ENCODE data around the gene RAB44. TPM values are rescaled to one million over a fixed set of nuclear protein-coding genes. Genes with fewer than 3 reads are reported as not detected.

The RAB44 gene
- total and polyA plus RNA-seq, 9 of the 15 experiments (the other 6 are each of a cell fraction or from before 2014, with no cell fraction given) = not detected

GRCh38 chr6:36683656-36684446, 13.8 kb upstream of the RAB44 start:
- intact Hi-C loops (cut with micrococcal nuclease) = no loop called here
- peaks cover 26 to 33% of the 10 kb centered on the region in 2 experiments for H3K4me1 ChIP-seq (replicated peaks in 1 of 2; ENCODE audit: control insufficient read depth in 2 of 2, insufficient read depth in 2 of 2, low read length in 2 of 2)
- in situ Hi-C loops (cut with MboI) = loop anchor here (5.0 kb wide), 1 partner anchor 62 kb away; no protein-coding TSS in a partner anchor
- H3K9ac ChIP-seq (ENCODE audit: insufficient read depth in 1 of 2, low read depth in 2 of 2, low read length in 2 of 2) = peak overlapping the region in 1 of 2 experiments; percentile 57; a peak in 1 of 4 replicates
- H3K79me2 ChIP-seq (ENCODE audit: control insufficient read depth, insufficient read depth, low read length) = no peaks in the 10 kb centered on the region; the same call in 2 of the 3 replicates
- ATAC-seq (no peak), DNase-seq (ENCODE audit: extremely low read depth in 1 of 4, low spot score in 3 of 4) (no peak), FAIRE-seq (no peak)
- no peak overlapping the region for H3K4me3 ChIP-seq
- H2AFZ ChIP-seq (ENCODE audit: low read depth, low read length) = no peak overlapping the region
- peaks cover 0 to 12% of the 10 kb centered on the region in 2 experiments; a peak in 2 of 5 replicates for H3K27me3 ChIP-seq (ENCODE audit: control insufficient read depth in 2 of 2, insufficient read depth in 2 of 2, low read length in 2 of 2)
- H3K9me3 ChIP-seq (replicated peaks; ENCODE audit: control insufficient read depth, insufficient read depth, low read depth, low read length) = no peaks in the 10 kb centered on the region
- no peaks in the 10 kb centered on the region; the same call in 2 of the 3 replicates for H3K36me3 ChIP-seq (ENCODE audit: control insufficient read depth, insufficient read depth, low read length)
- ChIA-PET POLR2A (interaction anchor here (0.6 to 0.8 kb wide), 4 partner anchors 17 to 103 kb away, joined by 3 read pairs; no protein-coding TSS in a partner anchor), CTCF (ENCODE audit: low intra/inter-chr PET ratio) (interaction anchor here (0.7 kb wide), 1 partner anchor 260 kb away, joined by 3 read pairs; no protein-coding TSS in a partner anchor)
- no peak overlapping the region for H3K4me2 ChIP-seq (ENCODE audit: insufficient read depth, low read length)
- WGBS (ENCODE audit: insufficient coverage, low coverage, missing lambda C conversion rate) = 82% methylated on average over 29 of the region's 29 CpGs
- H3K27ac ChIP-seq (ENCODE audit: extremely low read depth, low read depth, low read length) = no peak overlapping the region
- H4K20me1 ChIP-seq (replicated peaks; ENCODE audit: control insufficient read depth, insufficient read depth, low read length) = no peaks in the 10 kb centered on the region
- H3K9me1 ChIP-seq (ENCODE audit: control insufficient read depth, insufficient read depth, low read length) = no peaks in the 10 kb centered on the region
- BruUV-seq (replicated peaks) = no TSS peak
- TF ChIP-seq ZNF282 (CRISPR knock-in tag; IDR thresholded peaks at IDR 0.05) (0 out of 2 replicates have a peak, but pooled peaks have one; percentile 3), SFPQ (IDR thresholded peaks at IDR 0.05; ENCODE audit: low read depth, low read length) (no peak), ATF3 (IDR thresholded peaks at IDR 0.05) (0 out of 2 replicates have a peak, but pooled peaks have one; percentile 13), ATF3 (CRISPR knock-in tag; conservative IDR thresholded peaks at IDR 0.05) (no peak), IRF2 (CRISPR knock-in tag; IDR thresholded peaks at IDR 0.05) (peak; percentile 12; the same call in 1 of the 2 replicates), ZBTB33 (CRISPR knock-in tag; IDR thresholded peaks at IDR 0.05) (peak; percentile 98), RBFOX2 (IDR thresholded peaks at IDR 0.05; ENCODE audit: low read depth, low read length) (peak; percentile 43)

All from K562 (cell line).